LNCAP (cell line): ENCODE results near the gene VAPB.

Experiments
- CTCF ChIP-seq: fragments of 450-650 bp; IDR thresholded peaks from 2 replicates; pipeline ENCODE4 v1.5.1; 2017; ENCODE audit warnings: mild to moderate bottlenecking

Gene VAPB

GRCh38 chr20:58352468-58352867, 36.6 kb upstream of the VAPB start:
- no peak for TF ChIP-seq CTCF

GRCh38 chr20:58359441-58359840, 29.6 kb upstream of the VAPB start:
- no peak for TF ChIP-seq CTCF

- no peak for TF ChIP-seq CTCF
These were observed 28.1 kb upstream of the VAPB start for GRCh38 chr20:58360936-58361335.

GRCh38 chr20:58361481-58362205, 27.4 kb upstream of the VAPB start:
- TF ChIP-seq CTCF, result no peak

GRCh38 chr20:58362206-58362516, 26.9 kb upstream of the VAPB start:
- no peak for TF ChIP-seq CTCF

GRCh38 chr20:58362970-58363369, 26.1 kb upstream of the VAPB start:
- no peak for TF ChIP-seq CTCF

GRCh38 chr20:58366866-58367265, 22.2 kb upstream of the VAPB start:
- TF ChIP-seq CTCF, result no peak

- TF ChIP-seq CTCF, result no peak
These were observed 16.2 kb upstream of the VAPB start for GRCh38 chr20:58372806-58373205.
